ENCODE data around the gene CSNK2A3. TPM values are rescaled to one million over a fixed set of nuclear protein-coding genes. Genes with fewer than 3 reads are reported as not detected.

CSNK2A3 gene
- total RNA-seq, 1 experiment from 2014 or later, result 1.4 TPM

GRCh38 chr11:11382858-11383532 lies 29.9 kb upstream of the CSNK2A3 start:
- CTCF ChIA-PET, result no interaction called here
- Mint-ChIP-seq H3K4me3 (no peak overlapping the region), H3K27ac (no peak overlapping the region), H3K27me3 (ENCODE audit: low read depth) (no peaks in the 10 kb centered on the region), H3K36me3 (peaks cover 3% of the 10 kb centered on the region; the same call in 1 of the 2 replicates), H3K9me3 (peaks cover 5% of the 10 kb centered on the region), H3K4me1 (peaks cover 19% of the 10 kb centered on the region)
- POLR2A ChIA-PET, result no interaction called here
- TF ChIP-seq E2F1 (CRISPR knock-in tag; IDR thresholded peaks at IDR 0.05) (no peak), TEAD1 (CRISPR knock-in tag; IDR thresholded peaks at IDR 0.05) (no peak)
- DNase-seq (ENCODE audit: low spot score) (no peak), ATAC-seq (no peak)

- H3K9me3 Mint-ChIP-seq, result peaks cover 5% of the 10 kb centered on the region
- no peak overlapping the region for H3K4me3 Mint-ChIP-seq
- H3K4me1 Mint-ChIP-seq, result peaks cover 5% of the 10 kb centered on the region
- no peak for DNase-seq (ENCODE audit: low spot score)
- 0 out of 2 replicates have a peak, but pooled peaks cover 2% of the 10 kb centered on the region for H3K27me3 Mint-ChIP-seq (ENCODE audit: low read depth)
- POLR2A ChIA-PET, result no interaction called here
- TF ChIP-seq ZNF263 (CRISPR knock-in tag; IDR thresholded peaks at IDR 0.05; ENCODE audit: low read depth) (no peak), FOXP4 (CRISPR knock-in tag; IDR thresholded peaks at IDR 0.05) (no peak), E2F4 (CRISPR knock-in tag; IDR thresholded peaks at IDR 0.05; ENCODE audit: borderline replicate concordance, low read depth) (no peak), ZNF423 (CRISPR knock-in tag; IDR thresholded peaks at IDR 0.05) (no peak), GABPB1 (CRISPR knock-in tag; IDR thresholded peaks at IDR 0.05) (no peak), OVOL2 (CRISPR knock-in tag; IDR thresholded peaks at IDR 0.05; ENCODE audit: borderline replicate concordance) (no peak), NFATC4 (CRISPR knock-in tag; IDR thresholded peaks at IDR 0.05) (no peak), ATF3 (CRISPR knock-in tag; conservative IDR thresholded peaks at IDR 0.05) (no peak), USF1 (CRISPR knock-in tag; IDR thresholded peaks at IDR 0.05) (no peak)
- peaks cover 3% of the 10 kb centered on the region; the same call in 1 of the 2 replicates for H3K36me3 Mint-ChIP-seq
- no peak overlapping the region for H3K27ac Mint-ChIP-seq
- no peak for ATAC-seq
- CTCF ChIA-PET, result interaction anchor here (1.1 to 1.3 kb wide), 2 partner anchors 353 to 406 kb away, joined by 3 to 4 read pairs; no protein-coding TSS in a partner anchor
Measured at GRCh38 chr11:11381471-11382105, 28.5 kb upstream of the CSNK2A3 start.

GRCh38 chr11:11380883-11381282 lies 27.8 kb upstream of the CSNK2A3 start:
- Mint-ChIP-seq H3K36me3 (peaks cover 3% of the 10 kb centered on the region; the same call in 1 of the 2 replicates), H3K4me1 (no peaks in the 10 kb centered on the region), H3K4me3 (no peak overlapping the region), H3K27ac (no peak overlapping the region), H3K27me3 (ENCODE audit: low read depth) (0 out of 2 replicates have a peak, but pooled peaks cover 3% of the 10 kb centered on the region), H3K9me3 (peaks cover 5% of the 10 kb centered on the region)
- DNase-seq (ENCODE audit: low spot score) (no peak), ATAC-seq (no peak)
- CTCF ChIA-PET, result interaction anchor here (1.1 to 1.3 kb wide), 2 partner anchors 353 to 407 kb away, joined by 3 to 4 read pairs; no protein-coding TSS in a partner anchor
- POLR2A ChIA-PET, result no interaction called here
- TF ChIP-seq ZNF232 (CRISPR knock-in tag; IDR thresholded peaks at IDR 0.05) (no peak), GABPB1 (CRISPR knock-in tag; IDR thresholded peaks at IDR 0.05) (no peak), FOXK1 (CRISPR knock-in tag; IDR thresholded peaks at IDR 0.05) (no peak), PRRX2 (CRISPR knock-in tag; IDR thresholded peaks at IDR 0.05) (no peak), ETV6 (CRISPR knock-in tag; IDR thresholded peaks at IDR 0.05) (no peak), CREB1 (CRISPR knock-in tag; IDR thresholded peaks at IDR 0.05) (no peak), KAT7 (CRISPR knock-in tag; IDR thresholded peaks at IDR 0.05; ENCODE audit: borderline replicate concordance) (no peak), FOXJ3 (CRISPR knock-in tag; IDR thresholded peaks at IDR 0.05; ENCODE audit: borderline replicate concordance) (no peak), ZMAT4 (CRISPR knock-in tag; IDR thresholded peaks at IDR 0.05) (no peak), ZSCAN18 (CRISPR knock-in tag; IDR thresholded peaks at IDR 0.05) (no peak), NFATC4 (CRISPR knock-in tag; IDR thresholded peaks at IDR 0.05) (no peak), ZBTB21 (CRISPR knock-in tag; IDR thresholded peaks at IDR 0.05; ENCODE audit: borderline replicate concordance) (no peak), RELA (CRISPR knock-in tag; IDR thresholded peaks at IDR 0.05; ENCODE audit: borderline replicate concordance) (no peak), NR2C2 (CRISPR knock-in tag; IDR thresholded peaks at IDR 0.05) (no peak), MLX (CRISPR knock-in tag; IDR thresholded peaks at IDR 0.05) (no peak)
